ENCODE measurements around the gene CNR1.
"Not testable (repeated sequence)": the region's sequence is repeated elsewhere in the genome, so short reads cannot be mapped to it uniquely, and the experiment has no call there.

CNR1 gene

DNA sequence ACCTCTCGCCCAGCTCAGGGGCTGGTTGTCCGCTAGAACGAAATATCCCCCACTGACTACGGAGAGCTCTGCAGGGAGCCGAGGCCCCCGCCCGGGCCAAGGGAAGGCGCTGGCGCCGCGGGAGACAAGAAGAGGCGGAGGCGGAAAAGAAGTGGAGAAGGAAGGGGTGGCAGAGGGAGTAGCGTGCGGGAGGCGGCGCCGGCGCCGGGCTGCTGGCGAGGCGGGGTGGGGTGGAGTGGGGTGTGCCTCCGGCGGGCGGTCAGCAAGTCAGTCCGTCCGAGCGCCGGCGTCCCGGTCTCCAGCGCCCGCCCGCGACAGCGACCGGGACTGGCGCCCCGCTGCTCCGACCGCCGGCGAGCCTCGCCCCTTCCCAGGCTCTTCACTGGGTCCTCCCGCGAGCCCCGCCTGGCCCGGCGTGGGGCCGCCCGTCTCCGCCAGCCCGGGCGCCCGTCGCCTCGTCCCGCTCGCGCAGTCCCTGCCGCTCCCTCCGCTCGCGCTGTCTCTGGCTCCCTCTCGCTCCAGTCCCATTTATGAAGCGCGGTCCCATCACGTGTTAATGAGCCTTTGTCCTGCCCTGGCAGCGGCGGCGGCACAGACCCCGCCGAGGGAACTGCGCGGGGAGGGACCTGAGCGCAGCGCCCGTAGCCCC, at the start of gene CNR1:
TSS of gene CNR1 (minus strand) at position 504 of the 649 bp plus-strand sequence. CDS start 21,073 bp downstream, outside the sequence.
- in situ Hi-C loops (cut with MboI; ENCODE audit: low sequenced_read_pairs): no loop called here

- in situ Hi-C loops (cut with MboI; ENCODE audit: low sequenced_read_pairs): no loop called here
These were observed 45.3 kb upstream of the CNR1 start for GRCh38 chr6:88211446-88211845.

GRCh38 chr6:88209301-88209700, 43.2 kb upstream of the CNR1 start:
- in situ Hi-C loops (cut with MboI; ENCODE audit: low sequenced_read_pairs): no loop called here

DNA sequence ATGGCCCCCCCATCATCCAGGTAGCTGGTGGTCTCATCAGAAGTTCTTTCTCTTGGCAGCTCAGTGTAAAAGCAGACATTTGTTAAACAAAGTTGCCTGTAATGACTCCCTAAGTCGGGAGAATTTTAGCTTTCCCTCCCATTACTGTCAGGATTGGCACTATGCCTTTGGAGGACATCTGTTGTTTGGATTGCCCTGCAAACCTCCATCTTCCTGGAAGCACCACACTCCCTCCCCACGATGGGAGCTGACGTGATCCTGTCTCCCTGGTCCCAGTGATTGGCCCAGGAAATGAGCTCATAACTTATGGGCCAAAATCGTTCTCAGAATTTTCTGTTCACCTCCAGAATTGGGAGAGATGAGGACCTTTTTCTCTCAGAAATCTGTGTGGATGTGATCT, 42.6 kb upstream of the CNR1 start:
- in situ Hi-C loops (cut with MboI; ENCODE audit: low sequenced_read_pairs): no loop called here

- in situ Hi-C loops (cut with MboI; ENCODE audit: low sequenced_read_pairs): not testable (repeated sequence)
These were observed 35.6 kb upstream of the CNR1 start for GRCh38 chr6:88201734-88202133.

DNA sequence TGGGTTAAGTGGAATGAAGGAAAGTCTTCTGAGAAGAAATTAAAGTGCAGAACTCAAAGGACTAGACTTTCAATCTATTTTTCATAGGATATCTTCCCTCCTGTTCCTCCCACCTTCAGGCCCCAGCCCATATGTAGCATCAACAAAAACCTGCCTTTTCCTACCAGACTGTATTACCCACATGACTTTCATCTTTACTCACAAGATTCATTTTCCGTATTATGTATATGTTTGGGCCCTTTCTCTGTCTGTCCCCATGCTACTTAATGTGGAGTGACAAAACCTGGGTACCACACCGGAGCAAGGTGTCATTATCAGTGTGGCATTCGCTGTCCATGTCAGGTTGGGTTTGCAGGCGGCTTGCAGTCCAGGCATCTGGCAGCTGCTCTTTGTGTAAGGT, 18.8 kb upstream of the CNR1 start:
- in situ Hi-C loops (cut with MboI; ENCODE audit: low sequenced_read_pairs): no loop called here

- in situ Hi-C loops (cut with MboI; ENCODE audit: low sequenced_read_pairs): no loop called here
These were observed 17.3 kb upstream of the CNR1 start for GRCh38 chr6:88183471-88183870.

- in situ Hi-C loops (cut with MboI; ENCODE audit: low sequenced_read_pairs): no loop called here
These were observed 13.5 kb upstream of the CNR1 start for GRCh38 chr6:88179692-88180091.

GRCh38 chr6:88177961-88178464, 11.9 kb upstream of the CNR1 start:
- in situ Hi-C loops (cut with MboI; ENCODE audit: low sequenced_read_pairs): no loop called here

GRCh38 chr6:88174906-88175305, 8.8 kb upstream of the CNR1 start:
- in situ Hi-C loops (cut with MboI; ENCODE audit: low sequenced_read_pairs): no loop called here

DNA sequence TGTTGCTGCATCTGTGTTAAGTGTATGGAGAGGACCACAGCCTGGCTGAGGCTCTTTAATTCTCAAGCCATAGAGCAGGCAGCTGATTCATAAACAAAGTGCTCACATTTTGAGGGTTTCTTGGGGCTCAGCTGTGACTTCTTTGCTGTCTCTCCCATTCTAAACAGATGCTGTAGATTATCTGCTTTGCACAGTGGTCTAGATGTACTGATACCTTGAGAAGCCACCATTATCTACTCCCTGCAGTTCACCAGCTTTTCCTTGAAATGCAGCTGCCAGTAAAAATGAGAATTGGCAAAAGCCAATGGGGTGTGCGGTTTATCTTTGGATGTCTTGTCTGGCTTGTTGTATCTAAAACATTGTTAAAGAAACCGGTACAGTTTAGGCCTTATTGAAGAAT, 5.2 kb upstream of the CNR1 start:
- in situ Hi-C loops (cut with MboI; ENCODE audit: low sequenced_read_pairs): no loop called here

- in situ Hi-C loops (cut with MboI; ENCODE audit: low sequenced_read_pairs): no loop called here
These were observed 2.2 kb upstream of the CNR1 start for GRCh38 chr6:88168362-88168761.

DNA sequence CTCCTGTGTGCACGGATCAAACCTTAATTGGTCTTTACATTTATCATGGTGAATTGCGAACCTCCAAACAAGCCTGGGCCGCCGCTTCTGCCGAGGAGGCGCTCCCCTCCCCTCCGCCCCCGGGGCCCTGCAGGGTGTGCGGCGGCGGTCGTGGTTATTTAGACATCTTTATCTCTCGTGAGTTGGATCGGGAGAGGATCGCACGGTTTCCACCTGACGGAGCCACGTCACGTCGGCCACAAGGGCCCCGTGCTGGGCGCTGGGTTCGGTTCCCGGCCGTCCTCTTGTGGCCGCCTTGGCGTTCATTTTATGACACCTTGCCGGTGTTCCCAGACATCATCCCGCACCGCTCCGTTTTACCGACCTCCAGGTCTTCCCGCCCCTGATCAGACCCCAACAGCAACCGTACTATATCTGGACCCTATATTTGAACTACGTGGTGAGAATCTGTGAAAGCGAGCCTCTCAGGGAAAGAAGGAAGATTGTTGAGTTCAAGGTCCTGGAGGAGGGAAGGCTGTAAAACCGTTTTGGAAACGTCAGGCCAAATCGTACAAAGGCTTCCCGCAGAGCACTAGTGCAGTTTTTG, 1.3 kb upstream of the CNR1 start:
- in situ Hi-C loops (cut with MboI; ENCODE audit: low sequenced_read_pairs): no loop called here

DNA sequence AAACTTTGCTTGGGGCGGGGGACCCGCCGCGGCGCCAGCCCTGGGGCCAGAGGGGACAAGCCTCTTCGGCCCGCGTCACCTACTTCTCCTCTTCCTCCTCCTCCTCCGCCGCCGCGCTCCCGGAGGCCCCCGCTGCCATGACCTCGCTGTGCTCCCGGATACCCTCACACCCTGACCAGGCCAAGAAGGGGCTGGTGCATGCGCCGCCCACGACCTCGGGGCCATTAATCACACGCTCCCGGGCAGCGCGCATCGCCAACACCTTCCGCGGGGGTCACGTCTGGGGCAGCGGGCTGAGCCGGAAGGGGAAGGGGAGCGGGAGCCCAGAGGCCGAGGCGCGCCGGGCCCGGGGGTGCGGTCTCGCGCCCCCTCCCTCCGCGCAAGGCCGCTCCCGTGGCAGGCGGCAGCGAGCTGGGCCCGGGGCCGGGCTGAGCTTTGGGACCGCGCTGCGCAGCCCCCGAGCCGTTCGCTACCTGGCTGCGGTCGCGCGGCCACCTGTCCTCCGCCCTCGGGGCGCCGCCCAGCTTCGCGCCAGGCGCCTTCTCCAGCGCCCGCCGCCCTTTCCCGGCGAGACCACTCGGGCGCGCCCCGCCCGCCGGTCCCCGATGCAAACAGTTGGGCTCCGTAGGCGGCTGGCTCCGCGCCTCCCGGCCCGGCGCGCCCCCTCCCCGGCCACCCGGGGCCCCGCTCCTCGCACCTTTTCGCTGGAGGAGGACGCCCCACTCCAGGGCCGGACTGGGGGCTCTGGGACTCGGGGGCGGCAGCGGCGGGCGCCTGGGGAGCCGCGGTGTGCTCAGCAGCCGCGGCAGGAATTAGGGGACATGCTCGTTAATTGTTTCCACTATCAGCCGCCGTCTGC, 575 bp upstream of the CNR1 start:
- in situ Hi-C loops (cut with MboI; ENCODE audit: low sequenced_read_pairs): no loop called here

DNA sequence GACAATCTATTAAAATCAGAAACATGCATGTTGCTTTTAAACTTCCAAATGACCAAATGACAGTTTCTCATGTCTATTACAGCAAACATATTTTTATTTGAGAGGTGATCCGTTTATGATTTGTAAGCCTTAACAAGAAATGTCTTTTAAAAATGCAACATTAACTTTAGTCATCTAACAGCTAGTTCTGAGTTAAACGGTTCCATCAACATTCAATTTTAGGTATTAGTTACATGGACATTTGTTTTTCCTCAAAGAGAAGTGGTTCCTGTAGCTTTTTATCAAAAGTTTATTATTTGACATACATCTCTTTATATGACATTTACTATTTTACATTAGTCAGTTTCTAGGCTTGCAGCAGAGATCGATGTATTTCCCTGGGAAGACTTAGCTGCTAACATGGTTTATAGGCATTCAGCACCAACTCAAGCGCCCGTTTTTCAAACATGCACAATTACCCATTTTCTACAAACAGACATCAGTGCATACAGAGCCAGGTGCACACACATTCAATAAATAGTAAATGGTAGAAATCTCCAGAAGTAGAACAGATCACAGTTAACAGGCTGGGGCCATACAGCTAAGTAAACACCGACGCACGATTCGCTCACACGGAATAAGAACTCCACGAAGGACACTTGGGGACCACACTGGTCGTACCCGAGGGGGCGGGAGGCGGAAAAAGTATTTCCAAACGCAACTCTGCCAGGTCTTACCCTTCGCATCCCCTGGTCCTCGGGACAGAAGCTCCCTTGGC, 882 bp downstream of the CNR1 start:
- in situ Hi-C loops (cut with MboI; ENCODE audit: low sequenced_read_pairs): no loop called here

GRCh38 chr6:88164061-88164460, 2.1 kb downstream of the CNR1 start:
- in situ Hi-C loops (cut with MboI; ENCODE audit: low sequenced_read_pairs): no loop called here

DNA sequence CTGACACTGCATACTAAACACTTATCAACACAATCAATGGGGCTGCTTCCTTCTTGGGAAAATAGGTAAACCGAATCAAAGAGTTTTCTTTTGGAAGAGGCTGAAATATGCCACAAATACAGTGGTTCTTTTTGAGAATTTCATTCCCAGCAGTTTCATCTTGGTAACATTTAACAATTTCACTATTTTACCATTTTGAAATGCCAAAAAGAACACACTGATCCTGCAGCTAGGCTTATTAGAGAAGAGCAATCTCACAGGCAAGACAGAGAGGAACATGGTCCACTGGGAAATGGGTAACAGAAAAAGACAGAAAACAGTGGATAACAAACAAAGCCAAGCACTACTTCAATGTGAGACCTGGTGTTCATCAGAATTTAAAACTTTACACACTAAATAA, 2.5 kb downstream of the CNR1 start:
- in situ Hi-C loops (cut with MboI; ENCODE audit: low sequenced_read_pairs): no loop called here

DNA sequence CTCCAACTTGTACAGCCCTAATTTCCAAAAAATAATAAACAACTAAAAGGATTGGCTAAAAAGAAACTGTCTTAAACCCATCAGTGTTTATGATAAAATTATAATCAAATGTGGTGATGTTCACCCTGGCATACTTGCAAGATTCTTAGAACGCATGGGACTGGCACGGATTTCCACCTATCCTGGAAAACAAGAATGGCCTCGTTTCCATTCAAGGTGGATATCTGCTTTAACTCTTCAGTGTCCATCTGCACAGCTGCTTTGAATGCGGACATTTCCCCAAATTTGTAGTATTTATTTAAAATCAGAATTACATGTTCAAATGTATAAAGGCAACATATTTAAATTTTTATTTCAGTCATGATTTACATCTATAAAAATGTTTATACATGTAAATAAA, 4.2 kb downstream of the CNR1 start:
- in situ Hi-C loops (cut with MboI; ENCODE audit: low sequenced_read_pairs): no loop called here

DNA sequence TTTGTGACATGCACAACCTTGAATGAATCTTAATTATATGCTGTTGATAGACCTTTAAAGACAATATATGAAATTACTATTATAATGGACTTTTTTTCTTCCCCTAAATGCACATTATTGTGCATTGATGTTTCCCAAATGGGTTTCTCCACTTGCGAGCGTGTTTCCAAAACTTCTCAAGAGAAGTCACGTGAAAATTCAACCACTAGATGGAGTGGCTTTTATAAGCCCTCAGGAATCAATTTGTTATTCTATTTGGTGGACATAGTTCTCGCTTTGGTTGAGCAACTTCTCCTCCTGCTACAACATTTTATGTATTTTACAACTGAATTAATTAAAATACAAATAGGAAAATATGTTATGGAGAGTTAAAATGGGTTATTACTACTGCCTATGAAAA, 9.0 kb downstream of the CNR1 start:
- in situ Hi-C loops (cut with MboI; ENCODE audit: low sequenced_read_pairs): no loop called here

- in situ Hi-C loops (cut with MboI; ENCODE audit: low sequenced_read_pairs): no loop called here
These were observed 20.7 kb downstream of the CNR1 start for GRCh38 chr6:88145298-88145963.

All from HL-60/S4 treated with retinoic acid at 250 ng/mL for 4 days and 3 days (cell line).